H1 (cell line): ENCODE results near the gene UBAP1L. TPM values are rescaled to one million over a fixed set of nuclear protein-coding genes. Genes with fewer than 3 reads are reported as not detected.

Experiments used
- CTCF ChIA-PET: fragments of 300-600 bp; sonication (Branson Sonifier 250); formaldehyde crosslinking; loops from one replicate; lab custom pipeline; 2021; ENCODE audit not compliant: partially characterized antibody; lab: Charles Lee
- POLR2A ChIA-PET: fragments of 300-600 bp; sonication (Branson Sonifier 250); formaldehyde crosslinking; loops from one replicate; lab custom pipeline; 2021; ENCODE audit warnings: inconsistent platforms; ENCODE audit not compliant: partially characterized antibody; lab: Charles Lee
- DNase-seq, 2 experiments: peaks; one replicate each; pipeline versions ENCODE4 v3.0.0 to v3.0.0-alpha.2; 2010 to 2022; ENCODE audit warnings: low spot score in 2 of 2, low read depth in 1 of 2, mixed read lengths in 1 of 2
- FAIRE-seq: peaks from 2 replicates; lab custom pipeline; 2011; peaks lifted over from hg19 to GRCh38; lab: Jason Lieb, UNC
- H2AFZ ChIP-seq: 2 replicates; pipeline ENCODE4 v1.8.1; 2012; ENCODE audit warnings: low read length, inconsistent platforms
- H2AK5ac ChIP-seq: 2 replicates; pipeline ENCODE4 v1.6.1; 2013; ENCODE audit warnings: low read depth, low read length
- H2BK120ac ChIP-seq: replicated peaks from 2 replicates; pipeline ENCODE3; 2013; ENCODE audit warnings: low read depth, low read length, inconsistent platforms
- H2BK12ac ChIP-seq: 2 replicates; pipeline ENCODE4 v1.6.1; 2013; ENCODE audit warnings: low read depth, low read length
- H2BK15ac ChIP-seq: 2 replicates; pipeline ENCODE4 v1.6.1; 2013; ENCODE audit warnings: low read length
- H2BK20ac ChIP-seq: 2 replicates; pipeline ENCODE4 v1.6.1; 2013; ENCODE audit warnings: low read length
- H2BK5ac ChIP-seq: 2 replicates; pipeline ENCODE4 v1.6.1; 2013; ENCODE audit warnings: low read depth, low read length
- H3K14ac ChIP-seq: 2 replicates; pipeline ENCODE4 v1.6.1; 2013; ENCODE audit warnings: inconsistent platforms; ENCODE audit not compliant: insufficient read length
- H3K18ac ChIP-seq: 2 replicates; pipeline ENCODE4 v1.6.1; 2013; ENCODE audit warnings: low read length; ENCODE audit errors: extremely low read depth
- H3K23ac ChIP-seq: 2 replicates; pipeline ENCODE4 v1.6.1; 2013; ENCODE audit warnings: inconsistent platforms; ENCODE audit not compliant: insufficient read length
- H3K23me2 ChIP-seq: 2 replicates; pipeline ENCODE4 v1.6.1; 2013; ENCODE audit warnings: low read depth, low read length
- H3K27ac ChIP-seq: 2 replicates; pipeline ENCODE4 v1.6.1; 2011; ENCODE audit warnings: low read depth, low read length, inconsistent platforms
- H3K27me3 ChIP-seq, 4 experiments: replicated peaks in 1 of 4; 1 replicate in 1 of 4; 2 replicates in 3 of 4; pipeline versions ENCODE4 v1.6.1 to v1.8.1; 2011 to 2013; ENCODE audit warnings: low read length in 3 of 4, mild to moderate bottlenecking in 3 of 4, inconsistent platforms in 2 of 4, mixed read lengths in 2 of 4, moderate library complexity in 1 of 4; ENCODE audit not compliant: control insufficient read depth in 3 of 4, insufficient read depth in 3 of 4; ENCODE audit errors: extremely low read depth in 1 of 4
- H3K36me3 ChIP-seq, 4 experiments: 2 replicates each; pipeline versions ENCODE4 v1.6.1 to v1.8.1; 2011 to 2013; ENCODE audit warnings: mild to moderate bottlenecking in 4 of 4, low read length in 3 of 4, moderate library complexity in 2 of 4, control low read depth in 1 of 4, inconsistent platforms in 1 of 4; ENCODE audit not compliant: insufficient read depth in 4 of 4, control insufficient read depth in 2 of 4
- H3K4ac ChIP-seq: replicated peaks from 2 replicates; pipeline ENCODE3; 2013; ENCODE audit warnings: low read length, low read depth, mixed read lengths, inconsistent platforms; ENCODE audit not compliant: insufficient read length
- H3K4me1 ChIP-seq, 4 experiments: replicated peaks in 1 of 4; 1 replicate in 1 of 4; 2 replicates in 3 of 4; pipeline versions ENCODE4 v1.6.1 to v1.8.1; 2011 to 2013; ENCODE audit warnings: low read length in 3 of 4, inconsistent platforms in 2 of 4, mixed read lengths in 1 of 4; ENCODE audit not compliant: insufficient read depth in 4 of 4, control insufficient read depth in 3 of 4
- H3K4me2 ChIP-seq, 2 experiments: 2 replicates each; pipeline versions ENCODE4 v1.6.1 to v1.8.1; 2011 to 2013; ENCODE audit warnings: low read depth in 2 of 2, low read length in 2 of 2, control low read depth in 1 of 2, inconsistent platforms in 1 of 2, mild to moderate bottlenecking in 1 of 2; ENCODE audit not compliant: insufficient read depth in 1 of 2
- H3K4me3 ChIP-seq, 4 experiments: fragments of 200-600, 300-600 bp in 1 of 4; sonication (generic), shearing (Covaris generic), sonication (Bioruptor Twin) in 1 of 4; 2 replicates each; pipeline versions ENCODE4 v1.5.1 to v1.8.1; 2011 to 2016; ENCODE audit warnings: low read length in 4 of 4, low read depth in 3 of 4, control low read depth in 2 of 4, inconsistent platforms in 2 of 4, mild to moderate bottlenecking in 2 of 4, mixed read lengths in 1 of 4, moderate library complexity in 1 of 4; ENCODE audit not compliant: insufficient read depth in 2 of 4; ENCODE audit errors: extremely low read depth in 1 of 4
- H3K56ac ChIP-seq: replicated peaks from 2 replicates; pipeline ENCODE3; 2013; ENCODE audit warnings: low read depth, mild to moderate bottlenecking, mixed read lengths, low read length, inconsistent platforms; ENCODE audit not compliant: insufficient read length
- H3K79me1 ChIP-seq: 2 replicates; pipeline ENCODE4 v1.6.1; 2013; ENCODE audit warnings: low read depth, low read length, control low read depth
- H3K79me2 ChIP-seq, 2 experiments: 2 replicates each; pipeline versions ENCODE4 v1.6.1 to v1.8.1; 2012 to 2013; ENCODE audit warnings: low read length in 2 of 2, mild to moderate bottlenecking in 2 of 2, inconsistent platforms in 1 of 2; ENCODE audit not compliant: insufficient read depth in 2 of 2, control insufficient read depth in 1 of 2
- H3K9ac ChIP-seq, 4 experiments: replicated peaks in 1 of 4; 1 replicate in 1 of 4; 2 replicates in 3 of 4; pipeline versions ENCODE4 v1.6.1 to v1.8.1; 2011 to 2013; ENCODE audit warnings: low read depth in 3 of 4, low read length in 3 of 4, control low read depth in 2 of 4, mild to moderate bottlenecking in 2 of 4, moderate library complexity in 2 of 4, inconsistent platforms in 1 of 4; ENCODE audit errors: extremely low read depth in 1 of 4
- H3K9me3 ChIP-seq, 2 experiments: 2 replicates each; pipeline versions ENCODE4 v1.6.1 to v1.8.1; 2012 to 2013; ENCODE audit warnings: mild to moderate bottlenecking in 2 of 2, moderate library complexity in 2 of 2, control low read depth in 1 of 2, inconsistent platforms in 1 of 2, low read depth in 1 of 2, low read length in 1 of 2, mixed read lengths in 1 of 2; ENCODE audit not compliant: insufficient read depth in 2 of 2
- H4K20me1 ChIP-seq, 2 experiments: replicated peaks in 1 of 2; 2 replicates each; pipeline versions ENCODE3 to v1.8.1; 2011 to 2013; ENCODE audit warnings: inconsistent platforms in 2 of 2, low read length in 2 of 2, mild to moderate bottlenecking in 1 of 2; ENCODE audit not compliant: insufficient read depth in 2 of 2, control insufficient read depth in 1 of 2
- H4K5ac ChIP-seq: 2 replicates; pipeline ENCODE4 v1.6.1; 2013; ENCODE audit warnings: low read length, low read depth, mixed read lengths, inconsistent platforms; ENCODE audit not compliant: insufficient read length
- H4K8ac ChIP-seq: 2 replicates; pipeline ENCODE4 v1.8.0; 2013; ENCODE audit warnings: mild to moderate bottlenecking, moderate library complexity, low read length, inconsistent platforms; ENCODE audit not compliant: insufficient read depth; ENCODE audit errors: extremely low read depth
- H4K91ac ChIP-seq: replicated peaks from 2 replicates; pipeline ENCODE3; 2013; ENCODE audit warnings: low read length, mixed read lengths, inconsistent platforms; ENCODE audit not compliant: insufficient read length
- ATF3 ChIP-seq: IDR thresholded peaks from 2 replicates; pipeline ENCODE4 v1.6.1; 2011; ENCODE audit warnings: low read depth, mild to moderate bottlenecking, low read length; ENCODE audit not compliant: insufficient read depth
- JUN ChIP-seq: IDR thresholded peaks from 2 replicates; pipeline ENCODE4 v1.6.1; 2011; ENCODE audit warnings: low read depth, mild to moderate bottlenecking, improper control_type of control experiment, low read length
- JUND ChIP-seq: IDR thresholded peaks from 2 replicates; pipeline ENCODE4 v1.6.1; 2011; ENCODE audit warnings: mild to moderate bottlenecking, improper control_type of control experiment, low read length
- MAFK ChIP-seq: IDR thresholded peaks from 2 replicates; pipeline ENCODE4 v1.6.1; 2012; ENCODE audit warnings: low read depth, mild to moderate bottlenecking, improper control_type of control experiment, low read length
- NRF1 ChIP-seq: IDR thresholded peaks from 2 replicates; pipeline ENCODE4 v1.6.1; 2011; ENCODE audit warnings: mild to moderate bottlenecking, low read depth, low read length, improper control_type of control experiment
- POLR2A ChIP-seq, 2 experiments: IDR thresholded peaks; 1 replicate in 1 of 2; 2 replicates in 1 of 2; pipeline ENCODE4 v1.6.1; 2011; ENCODE audit warnings: low read depth in 2 of 2, low read length in 2 of 2, mild to moderate bottlenecking in 2 of 2; ENCODE audit errors: control extremely low read depth in 1 of 2
- RAD21 ChIP-seq, 2 experiments: IDR thresholded peaks in 1 of 2; conservative IDR thresholded peaks in 1 of 2; 2 replicates each; pipeline ENCODE4 v1.6.1; 2011; ENCODE audit warnings: low read depth in 2 of 2, low read length in 2 of 2, improper control_type of control experiment in 1 of 2, inconsistent platforms in 1 of 2, mild to moderate bottlenecking in 1 of 2, moderate library complexity in 1 of 2
- RFX5 ChIP-seq: IDR thresholded peaks from 2 replicates; pipeline ENCODE4 v1.6.1; 2011; ENCODE audit warnings: low read depth, low read length, improper control_type of control experiment, borderline replicate concordance
- SIN3A ChIP-seq, 2 experiments: IDR thresholded peaks in 1 of 2; conservative IDR thresholded peaks in 1 of 2; 2 replicates each; pipeline ENCODE4 v1.6.1; 2011 to 2012; ENCODE audit warnings: low read length in 2 of 2, improper control_type of control experiment in 1 of 2, low read depth in 1 of 2, mild to moderate bottlenecking in 1 of 2
- SIX5 ChIP-seq: IDR thresholded peaks from 2 replicates; pipeline ENCODE4 v1.6.1; 2011; ENCODE audit warnings: mild to moderate bottlenecking, low read depth, low read length
- SP4 ChIP-seq: IDR thresholded peaks from 2 replicates; pipeline ENCODE4 v1.6.1; 2012; ENCODE audit warnings: low read length, inconsistent platforms
- SRF ChIP-seq: IDR thresholded peaks from 2 replicates; pipeline ENCODE4 v1.6.1; 2011; ENCODE audit warnings: mild to moderate bottlenecking, low read depth, low read length, moderate library complexity
- WGBS, 2 experiments: shearing (Covaris generic) in 1 of 2; methylation state at CpG; one replicate each; pipeline versions ENCODE4 v1.1.6 to v1.1.7; 2013 to 2015; ENCODE audit warnings: low lambda C conversion rate in 2 of 2, mixed read lengths in 2 of 2, inconsistent platforms in 1 of 2, low coverage in 1 of 2, missing lambda C conversion rate in 1 of 2; ENCODE audit not compliant: insufficient replicate concordance in 2 of 2, insufficient coverage in 1 of 2, insufficient read length in 1 of 2; ENCODE audit errors: extremely low coverage in 1 of 2, missing lambda C conversion rate in 1 of 2; 5-methylcytosine and 5-hydroxymethylcytosine counted together
- long read RNA-seq, 2 experiments: library from RNA in 1 of 2; library from capped mRNA in 1 of 2; stranded (forward); transcript quantifications; one replicate each; pipeline ENCODE4 v2.0.0, GENCODE V29; 2021; ENCODE audit warnings: inconsistent platforms in 1 of 2
- polyA minus RNA-seq, 3 experiments: library from RNA; depleted of rRNA, polyadenylated mRNA; stranded (reverse); fragments of >200 nt; gene quantifications; 1 replicate in 2 of 3; 2 replicates in 1 of 3; pipeline ENCODE4 v1.2.3, GENCODE V29; 2011
- polyA plus RNA-seq, 7 experiments: library from polyadenylated mRNA; depleted of rRNA in 3 of 7; stranded (reverse) in 5 of 7; unstranded in 2 of 7; fragments of >200 nt in 5 of 7; fragments of 200-250 nt in 2 of 7; gene quantifications; 1 replicate in 5 of 7; 2 replicates in 1 of 7; 4 replicates in 1 of 7; pipeline versions ENCODE4 v1.2.1 to v1.2.3, GENCODE V29; 2011 to 2013; ENCODE audit warnings: missing spikeins in 2 of 7, mixed read lengths in 2 of 7
- total RNA-seq: library from RNA; stranded (reverse); fragmentation: NEBNext Ultra II Directional; extraction: Animal tissue kit (Norgen Biotek cat#: 25700); gene quantifications from 2 replicates; pipeline ENCODE4 v1.2.1, GENCODE V29; 2021

The UBAP1L gene
- total RNA-seq (1.3 and 1.7 TPM in 2 replicates), polyA plus RNA-seq (2011; rRNA removed) (0.67 and 1.3 TPM in 2 replicates), polyA minus RNA-seq (2011; rRNA and poly(A)+ RNA removed) (0.95 and 1.6 TPM in 2 replicates)
- polyA plus RNA-seq (2011; cell fraction: cytosol; rRNA removed) = 1.0 TPM
- polyA plus RNA-seq (2011; cell fraction: nucleus; rRNA removed) = 5.7 TPM
- polyA plus RNA-seq (2012, experiment 1 of 2) = 0.81 to 1.3 TPM (median 1.1 TPM) in 4 replicates
- polyA plus RNA-seq (2012, experiment 2 of 2) = 0.24 TPM
- polyA plus RNA-seq (2013, experiment 1 of 2) = 0.87 TPM
- 0.53 TPM for polyA plus RNA-seq (2013, experiment 2 of 2)
- polyA minus RNA-seq (2011; cell fraction: cytosol; rRNA and poly(A)+ RNA removed) = 0.88 TPM
- polyA minus RNA-seq (2011; cell fraction: nucleus; rRNA and poly(A)+ RNA removed) = 2.7 TPM
- long read RNA-seq, experiment 1 = 0 reads
- long read RNA-seq, experiment 2 = 0 reads

DNA sequence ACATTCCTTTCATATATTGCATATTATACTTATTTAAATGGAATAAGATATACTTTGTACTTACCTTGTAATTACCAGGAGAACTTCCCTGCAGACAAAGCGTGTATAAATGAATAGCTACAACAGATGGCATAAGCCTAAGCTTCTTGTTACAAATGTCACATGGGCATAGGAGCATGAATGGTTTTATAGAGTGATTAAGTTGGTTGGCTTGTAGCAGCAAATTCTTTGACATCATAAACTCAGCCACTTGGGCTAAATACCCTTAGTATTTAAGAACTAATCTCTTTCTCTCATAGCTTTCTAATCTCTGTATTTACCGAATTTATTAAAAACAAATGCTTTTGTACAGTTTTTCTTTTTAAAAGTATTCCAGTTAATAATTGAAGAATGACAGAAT is at the start of gene UBAP1L:
Gene UBAP1L (minus strand): TSS at position 115 of the 400 bp plus-strand sequence. CDS start 8,985 bp downstream, outside the sequence.
- Histone ChIP-seq H3K79me2 (no peaks in the 10 kb centered on the region), H3K27ac (no peak within 1 kb of the TSS), H2BK20ac (no peak within 1 kb of the TSS), H3K36me3 (peaks cover 6 to 27% (median 20%) of the 10 kb centered on the region in 4 experiments; a peak in 5 of 8 replicates), H4K91ac (no peak within 1 kb of the TSS), H4K8ac (no peak within 1 kb of the TSS), H4K5ac (no peak within 1 kb of the TSS), H3K18ac (no peak within 1 kb of the TSS), H3K56ac (no peak within 1 kb of the TSS), H3K4me1 (no peaks in the 10 kb centered on the region), H2BK5ac (no peak within 1 kb of the TSS), H4K20me1 (no peaks in the 10 kb centered on the region), H3K23me2 (no peaks in the 10 kb centered on the region), H2BK15ac (no peak within 1 kb of the TSS), H2BK120ac (no peak within 1 kb of the TSS), H3K4ac (no peak within 1 kb of the TSS), H2BK12ac (no peak within 1 kb of the TSS), H3K4me2 (no peak within 1 kb of the TSS), H2AFZ (no peak within 1 kb of the TSS), H3K79me1 (no peaks in the 10 kb centered on the region), H3K9me3 (no peaks in the 10 kb centered on the region), H3K14ac (no peak within 1 kb of the TSS), H3K27me3 (no peaks in the 10 kb centered on the region), H3K23ac (no peak within 1 kb of the TSS), H2AK5ac (no peak within 1 kb of the TSS), H3K4me3 (no peak within 1 kb of the TSS), H3K9ac (no peak within 1 kb of the TSS)
- CTCF ChIA-PET = interaction anchor here (0.6 to 3.4 kb wide), 8 partner anchors 14 to 83 kb away, joined by 3 to 13 read pairs (median 4); no protein-coding TSS in a partner anchor
- FAIRE-seq = no peak
- POLR2A ChIA-PET = interaction anchor here (1.0 to 1.3 kb wide), 2 partner anchors 14 to 62 kb away, joined by 3 to 4 read pairs; no protein-coding TSS in a partner anchor
- no peak for DNase-seq
- WGBS, 2 experiments = 83% methylated on average over 2 of the region's 2 CpGs; no CpG with 5 or more reads in 1 of the 2 experiments
- TF ChIP-seq ATF3 (no peak), RAD21 (IDR thresholded peaks at IDR 0.05 in 1 of 2, conservative IDR thresholded peaks at IDR 0.05 in 1 of 2; ENCODE audit: low read depth in 2 of 2, low read length in 2 of 2) (no peak), SRF (no peak), NRF1 (no peak), POLR2A (IDR thresholded peaks at IDR 0.05; ENCODE audit: control extremely low read depth in 1 of 2, low read depth in 2 of 2, low read length in 2 of 2) (no peak), SP4 (no peak), JUND (no peak), SIX5 (no peak), JUN (no peak), RFX5 (no peak), MAFK (no peak), SIN3A (conservative IDR thresholded peaks at IDR 0.05 in 1 of 2, IDR thresholded peaks at IDR 0.05 in 1 of 2; ENCODE audit: low read depth in 1 of 2, low read length in 2 of 2) (no peak)
